ENCODE data around the gene CACNB1.

DNA sequence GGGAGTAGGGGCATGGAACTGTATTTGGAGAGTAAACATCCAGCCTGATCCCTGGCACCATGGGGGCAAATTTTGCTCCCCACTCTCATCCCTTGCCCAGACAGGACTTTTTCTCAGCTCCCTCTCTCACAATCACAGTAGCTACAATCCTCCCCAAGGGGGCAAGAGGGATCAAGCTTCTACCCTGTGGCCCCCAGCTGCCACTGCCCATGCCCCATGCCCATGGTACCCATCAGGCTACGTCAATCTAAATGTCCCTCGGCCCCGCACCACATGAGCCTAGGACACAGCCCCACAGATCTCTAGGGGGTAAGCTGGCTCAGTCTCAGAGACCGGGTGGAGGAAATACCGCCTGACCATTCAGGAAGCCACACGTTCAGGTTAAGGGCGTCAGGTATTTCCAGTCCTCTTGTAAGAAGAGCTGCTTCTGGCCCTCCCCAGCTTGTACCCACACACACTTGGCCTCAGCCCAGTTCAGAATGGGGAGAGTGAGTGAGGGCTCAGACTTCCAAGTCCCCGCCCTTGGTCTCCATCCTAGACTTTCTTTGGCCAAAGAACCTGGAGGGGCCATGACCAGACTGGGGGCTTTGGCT, 1.8 kb downstream of the CACNB1 start:
- TF ChIP-seq, protein P1, sequence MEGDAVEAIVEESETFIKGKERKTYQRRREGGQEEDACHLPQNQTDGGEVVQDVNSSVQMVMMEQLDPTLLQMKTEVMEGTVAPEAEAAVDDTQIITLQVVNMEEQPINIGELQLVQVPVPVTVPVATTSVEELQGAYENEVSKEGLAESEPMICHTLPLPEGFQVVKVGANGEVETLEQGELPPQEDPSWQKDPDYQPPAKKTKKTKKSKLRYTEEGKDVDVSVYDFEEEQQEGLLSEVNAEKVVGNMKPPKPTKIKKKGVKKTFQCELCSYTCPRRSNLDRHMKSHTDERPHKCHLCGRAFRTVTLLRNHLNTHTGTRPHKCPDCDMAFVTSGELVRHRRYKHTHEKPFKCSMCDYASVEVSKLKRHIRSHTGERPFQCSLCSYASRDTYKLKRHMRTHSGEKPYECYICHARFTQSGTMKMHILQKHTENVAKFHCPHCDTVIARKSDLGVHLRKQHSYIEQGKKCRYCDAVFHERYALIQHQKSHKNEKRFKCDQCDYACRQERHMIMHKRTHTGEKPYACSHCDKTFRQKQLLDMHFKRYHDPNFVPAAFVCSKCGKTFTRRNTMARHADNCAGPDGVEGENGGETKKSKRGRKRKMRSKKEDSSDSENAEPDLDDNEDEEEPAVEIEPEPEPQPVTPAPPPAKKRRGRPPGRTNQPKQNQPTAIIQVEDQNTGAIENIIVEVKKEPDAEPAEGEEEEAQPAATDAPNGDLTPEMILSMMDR (tag by site-specific recombination; IDR thresholded peaks at IDR 0.05): no peak
- TF ChIP-seq ZNF549 (tag by site-specific recombination; IDR thresholded peaks at IDR 0.05): no peak
- no peak for TF ChIP-seq ZNF416 (tag by site-specific recombination; IDR thresholded peaks at IDR 0.05)
- TF ChIP-seq, protein P2, sequence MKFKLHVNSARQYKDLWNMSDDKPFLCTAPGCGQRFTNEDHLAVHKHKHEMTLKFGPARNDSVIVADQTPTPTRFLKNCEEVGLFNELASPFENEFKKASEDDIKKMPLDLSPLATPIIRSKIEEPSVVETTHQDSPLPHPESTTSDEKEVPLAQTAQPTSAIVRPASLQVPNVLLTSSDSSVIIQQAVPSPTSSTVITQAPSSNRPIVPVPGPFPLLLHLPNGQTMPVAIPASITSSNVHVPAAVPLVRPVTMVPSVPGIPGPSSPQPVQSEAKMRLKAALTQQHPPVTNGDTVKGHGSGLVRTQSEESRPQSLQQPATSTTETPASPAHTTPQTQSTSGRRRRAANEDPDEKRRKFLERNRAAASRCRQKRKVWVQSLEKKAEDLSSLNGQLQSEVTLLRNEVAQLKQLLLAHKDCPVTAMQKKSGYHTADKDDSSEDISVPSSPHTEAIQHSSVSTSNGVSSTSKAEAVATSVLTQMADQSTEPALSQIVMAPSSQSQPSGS (tag by site-specific recombination; IDR thresholded peaks at IDR 0.05; ENCODE audit: low read depth): no peak
- TF ChIP-seq KLF8 (tag by site-specific recombination; IDR thresholded peaks at IDR 0.05): no peak
- no peak for TF ChIP-seq YY1 (tag by site-specific recombination; IDR thresholded peaks at IDR 0.05)
- TF ChIP-seq ZNF776 (tag by site-specific recombination; IDR thresholded peaks at IDR 0.05; ENCODE audit: borderline replicate concordance): no peak
- no peak for TF ChIP-seq RBAK (tag by site-specific recombination; IDR thresholded peaks at IDR 0.05)
- no peak for TF ChIP-seq ZNF24 (tag by site-specific recombination; IDR thresholded peaks at IDR 0.05)
- TF ChIP-seq ZNF121 (tag by site-specific recombination; IDR thresholded peaks at IDR 0.05): no peak
- TF ChIP-seq ZNF274 (IDR thresholded peaks at IDR 0.05; ENCODE audit: low read length): no peak
- no peak for TF ChIP-seq ZNF274 (tag by site-specific recombination; IDR thresholded peaks at IDR 0.05; ENCODE audit: borderline replicate concordance)

Data from HEK293 (cell line).